ENCODE measurements around the gene DOK4. TPM values are rescaled to one million over a fixed set of nuclear protein-coding genes. Genes with fewer than 3 reads are reported as not detected.

Gene DOK4
- total RNA-seq, 1 experiment from 2014 or later = 14.4 TPM

- BruUV-seq (replicated peaks) = no TSS peak
- Histone ChIP-seq H3K9me3 (ENCODE audit: control insufficient read depth in 1 of 2, insufficient read depth in 1 of 2, low read depth in 1 of 2, low read length in 2 of 2) (no peaks in the 10 kb centered on the region), H3K9ac (ENCODE audit: low read length) (no peak overlapping the region), H3K9me2 (ENCODE audit: insufficient read depth) (no peaks in the 10 kb centered on the region), H3K27me3 (ENCODE audit: insufficient read depth, low read length) (no peaks in the 10 kb centered on the region), H3K79me2 (ENCODE audit: insufficient read depth, low read length) (no peaks in the 10 kb centered on the region), H3K27ac (ENCODE audit: low read depth, low read length) (no peak overlapping the region), H2AFZ (ENCODE audit: low read depth, low read length, poor library complexity, severe bottlenecking) (no peak overlapping the region), H4K20me1 (ENCODE audit: insufficient read depth) (no peaks in the 10 kb centered on the region), H3K4me3 (replicated peaks in 1 of 2; ENCODE audit: low read depth in 1 of 2, low read length in 2 of 2) (no peak overlapping the region), H3K4me1 (ENCODE audit: control insufficient read depth in 1 of 2, insufficient read depth in 2 of 2, low read length in 2 of 2) (no peaks in the 10 kb centered on the region), H3K36me3 (ENCODE audit: control insufficient read depth in 1 of 2, insufficient read depth in 2 of 2, low read length in 2 of 2) (no peaks in the 10 kb centered on the region), H3K4me2 (ENCODE audit: low read length) (no peak overlapping the region)
- ChIA-PET RAD21 (ENCODE audit: low non-redundant PET in 1 of 2, low total read pairs in 2 of 2, uncharacterized antibody in 2 of 2, unreplicated experiment in 2 of 2) (no interaction called here), POLR2A (interaction anchor here (1.2 kb wide), 1 partner anchor 14 kb away, joined by 3 read pairs; no protein-coding TSS in a partner anchor), CTCF (no interaction called here)
- ATAC-seq = no peak
- TF ChIP-seq YY1 (IDR thresholded peaks at IDR 0.05; ENCODE audit: extremely low read depth, insufficient replicate concordance, low read depth, low read length) (no peak), ATF3 (IDR thresholded peaks at IDR 0.05) (no peak), CTCF (IDR thresholded peaks at IDR 0.05 in 2 of 3, conservative IDR thresholded peaks at IDR 0.05 in 1 of 3; ENCODE audit: borderline replicate concordance in 1 of 3, insufficient read depth in 1 of 3, low read depth in 2 of 3, low read length in 2 of 3) (no peak), TCF7L2 (IDR thresholded peaks at IDR 0.05; ENCODE audit: borderline replicate concordance, extremely low read depth, insufficient read depth, insufficient read length) (no peak), EZH2 (IDR thresholded peaks at IDR 0.05) (no peak), SP1 (IDR thresholded peaks at IDR 0.05; ENCODE audit: low read depth) (no peak), ZNF274 (IDR thresholded peaks at IDR 0.05; ENCODE audit: low read depth, low read length) (no peak), SIN3A (IDR thresholded peaks at IDR 0.05; ENCODE audit: low read depth) (no peak), ZFX (IDR thresholded peaks at IDR 0.05) (no peak), POLR2AphosphoS5 (IDR thresholded peaks at IDR 0.05; ENCODE audit: low read depth, low read length) (no peak), JUND (IDR thresholded peaks at IDR 0.05) (no peak), ELF1 (IDR thresholded peaks at IDR 0.05; ENCODE audit: borderline replicate concordance, low read depth) (no peak), CBX3 (IDR thresholded peaks at IDR 0.05; ENCODE audit: low read depth) (no peak), CEBPB (IDR thresholded peaks at IDR 0.05; ENCODE audit: low read depth) (no peak), ZBTB33 (IDR thresholded peaks at IDR 0.05; ENCODE audit: extremely low read depth, insufficient replicate concordance, low read length) (no peak)
- intact Hi-C loops (cut with micrococcal nuclease) = no loop called here
- DNase-seq (ENCODE audit: low read depth, low spot score) = no peak
Observed at GRCh38 chr16:57498031-57498430, 11.7 kb upstream of the DOK4 start.
